Prostate gland (tissue), 2 donors: Measurements from ENCODE around the gene STMP1.

Experiments
- POLR2A ChIP-seq: fragments of 450-650 bp; IDR thresholded peaks from one replicate; pipeline ENCODE4 v1.6.1; 2016; ENCODE audit warnings: antibody characterized with exemption, mild to moderate bottlenecking
- POLR2AphosphoS5 ChIP-seq: sonication (generic); formaldehyde crosslinking; IDR thresholded peaks from one replicate; pipeline ENCODE4 v1.6.1; 2017; ENCODE audit warnings: antibody characterized with exemption
- TF ChIP-seq, protein P1 (sequence below), 4 experiments: fragments of 200-600 bp in 2 of 4; fragments of 450-650 bp in 2 of 4; sonication (generic) in 2 of 4; IDR thresholded peaks; 1 replicate in 3 of 4; 2 replicates in 1 of 4; pipeline ENCODE4 v1.5.1; 2016 to 2019; ENCODE audit warnings: antibody characterized with exemption in 4 of 4, mild to moderate bottlenecking in 2 of 4, moderate library complexity in 2 of 4

DNA sequence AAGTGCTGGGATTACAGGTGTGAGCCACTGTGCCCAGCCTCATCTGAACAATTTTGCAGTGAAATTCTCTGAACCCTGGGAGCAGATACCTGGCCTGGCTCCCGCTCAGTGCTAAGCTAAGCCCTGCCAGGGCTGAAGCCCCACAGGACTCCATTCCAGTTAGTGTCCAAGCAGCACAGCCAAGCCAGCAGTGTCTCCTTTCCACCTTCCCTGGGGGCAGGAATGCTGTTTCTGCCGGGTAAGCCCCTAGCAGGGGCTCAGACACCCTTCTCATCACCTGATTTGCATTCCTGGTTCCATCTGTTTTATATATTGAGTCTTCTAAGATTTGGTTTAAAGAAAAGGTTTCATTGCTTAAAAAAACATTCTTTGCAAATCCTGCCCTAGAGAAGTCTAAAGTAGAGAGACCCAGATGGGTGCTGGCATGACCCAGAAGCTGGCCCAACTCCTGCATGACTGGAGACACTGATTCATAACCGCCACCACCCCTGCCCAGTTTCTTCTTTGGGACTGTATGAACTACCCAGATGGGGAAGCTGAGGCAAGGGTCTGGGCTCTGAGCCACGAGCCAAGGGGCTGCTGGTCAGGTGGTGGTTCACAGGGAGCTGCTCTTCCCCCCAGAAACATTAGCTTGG lies 51.6 kb downstream of the STMP1 start:
- TF ChIP-seq, protein P1, sequence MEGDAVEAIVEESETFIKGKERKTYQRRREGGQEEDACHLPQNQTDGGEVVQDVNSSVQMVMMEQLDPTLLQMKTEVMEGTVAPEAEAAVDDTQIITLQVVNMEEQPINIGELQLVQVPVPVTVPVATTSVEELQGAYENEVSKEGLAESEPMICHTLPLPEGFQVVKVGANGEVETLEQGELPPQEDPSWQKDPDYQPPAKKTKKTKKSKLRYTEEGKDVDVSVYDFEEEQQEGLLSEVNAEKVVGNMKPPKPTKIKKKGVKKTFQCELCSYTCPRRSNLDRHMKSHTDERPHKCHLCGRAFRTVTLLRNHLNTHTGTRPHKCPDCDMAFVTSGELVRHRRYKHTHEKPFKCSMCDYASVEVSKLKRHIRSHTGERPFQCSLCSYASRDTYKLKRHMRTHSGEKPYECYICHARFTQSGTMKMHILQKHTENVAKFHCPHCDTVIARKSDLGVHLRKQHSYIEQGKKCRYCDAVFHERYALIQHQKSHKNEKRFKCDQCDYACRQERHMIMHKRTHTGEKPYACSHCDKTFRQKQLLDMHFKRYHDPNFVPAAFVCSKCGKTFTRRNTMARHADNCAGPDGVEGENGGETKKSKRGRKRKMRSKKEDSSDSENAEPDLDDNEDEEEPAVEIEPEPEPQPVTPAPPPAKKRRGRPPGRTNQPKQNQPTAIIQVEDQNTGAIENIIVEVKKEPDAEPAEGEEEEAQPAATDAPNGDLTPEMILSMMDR (IDR thresholded peaks at IDR 0.05), result no peak
- TF ChIP-seq POLR2A (no peak), POLR2AphosphoS5 (no peak)
